HepG2 (cell line): ENCODE data around the gene BCAN. TPM values are rescaled to one million over a fixed set of nuclear protein-coding genes. Genes with fewer than 3 reads are reported as not detected.

Experiments
- ASH2L ChIP-seq: fragments of 300-600, 200-600 bp; sonication (generic); IDR thresholded peaks from 2 replicates; pipeline ENCODE4 v1.7.0; 2017; ENCODE audit warnings: low read depth, mild to moderate bottlenecking, moderate library complexity, mixed read lengths, low read length; ENCODE audit not compliant: insufficient read length
- ATF2 ChIP-seq: sonication (generic); formaldehyde crosslinking; IDR thresholded peaks from 2 replicates; pipeline ENCODE4 v1.4.0; 2020; ENCODE audit warnings: missing genetic modification reagents
- CSRNP2 ChIP-seq: sonication (generic); formaldehyde crosslinking; conservative IDR thresholded peaks from 2 replicates; pipeline ENCODE4 v1.8.0; 2022; ENCODE audit warnings: low read depth, missing genetic modification reagents
- DBP ChIP-seq: sonication (generic); formaldehyde crosslinking; IDR thresholded peaks from 2 replicates; pipeline ENCODE4 v1.4.0; 2020; ENCODE audit warnings: missing genetic modification reagents; ENCODE audit errors: not compliant biosample characterization
- ERF ChIP-seq: IDR thresholded peaks from 2 replicates; pipeline ENCODE4 v1.6.1; 2018; ENCODE audit warnings: missing biosample characterization, missing genetic modification reagents
- HOXD1 ChIP-seq: sonication (generic); formaldehyde crosslinking; IDR thresholded peaks from 2 replicates; pipeline ENCODE4 v1.5.0; 2020; ENCODE audit warnings: missing genetic modification reagents
- LCORL ChIP-seq, 2 experiments: fragments of 450-650 bp in 1 of 2; sonication (generic) in 1 of 2; formaldehyde crosslinking in 1 of 2; IDR thresholded peaks; 2 replicates each; pipeline versions ENCODE4 v1.5.0 to v1.6.1; 2017 to 2020; ENCODE audit warnings: antibody characterized with exemption in 1 of 2, missing genetic modification reagents in 1 of 2
- NFYB ChIP-seq: sonication (generic); formaldehyde crosslinking; IDR thresholded peaks from 2 replicates; pipeline ENCODE4 v1.4.0; 2020; ENCODE audit warnings: missing genetic modification reagents
- PTBP1 ChIP-seq: fragments of 200-400 bp; formaldehyde crosslinking; IDR thresholded peaks from 2 replicates; pipeline ENCODE4 v1.6.1; 2018; ENCODE audit warnings: low read length, low read depth; ENCODE audit not compliant: poor library complexity, severe bottlenecking
- RXRA ChIP-seq: sonication (generic); formaldehyde crosslinking; IDR thresholded peaks from 2 replicates; pipeline ENCODE4 v1.5.1; 2020; ENCODE audit warnings: missing genetic modification reagents
- SMAD9 ChIP-seq: sonication (generic); formaldehyde crosslinking; IDR thresholded peaks from 2 replicates; pipeline ENCODE4 v1.5.1; 2020; ENCODE audit warnings: mild to moderate bottlenecking, missing genetic modification reagents
- SMC3 ChIP-seq: IDR thresholded peaks from 2 replicates; pipeline ENCODE4 v1.6.1; 2011; ENCODE audit warnings: low read length, improper control_type of control experiment
- TBP ChIP-seq: sonication (generic); formaldehyde crosslinking; IDR thresholded peaks from 2 replicates; pipeline ENCODE4 v1.5.0; 2020; ENCODE audit warnings: missing genetic modification reagents
- THAP8 ChIP-seq: sonication (generic); formaldehyde crosslinking; IDR thresholded peaks from 2 replicates; pipeline ENCODE4 v1.5.1; 2020; ENCODE audit warnings: missing genetic modification reagents, mild to moderate bottlenecking, borderline replicate concordance
- ZBTB20 ChIP-seq: sonication (generic); formaldehyde crosslinking; IDR thresholded peaks from 2 replicates; pipeline ENCODE4 v1.8.1; 2023; ENCODE audit warnings: missing genetic modification reagents, low read depth, mild to moderate bottlenecking, borderline replicate concordance
- ZBTB43 ChIP-seq: sonication (generic); formaldehyde crosslinking; conservative IDR thresholded peaks from 2 replicates; pipeline ENCODE4 v1.4.0; 2020; ENCODE audit warnings: missing genetic modification reagents
- ZC3H4 ChIP-seq: sonication (generic); formaldehyde crosslinking; IDR thresholded peaks from 2 replicates; pipeline ENCODE4 v1.4.0; 2020; ENCODE audit warnings: missing genetic modification reagents, borderline replicate concordance
- ZNF12 ChIP-seq: sonication (generic); formaldehyde crosslinking; IDR thresholded peaks from 2 replicates; pipeline ENCODE4 v1.5.0; 2020; ENCODE audit warnings: missing genetic modification reagents
- ZNF513 ChIP-seq: sonication (generic); formaldehyde crosslinking; conservative IDR thresholded peaks from 2 replicates; pipeline ENCODE4 v1.5.0; 2020; ENCODE audit warnings: missing genetic modification reagents
- ZNF605 ChIP-seq: sonication (generic); formaldehyde crosslinking; IDR thresholded peaks from 2 replicates; pipeline ENCODE4 v1.8.0; 2022; ENCODE audit warnings: mild to moderate bottlenecking, missing genetic modification reagents
- ZNF773 ChIP-seq: sonication (generic); formaldehyde crosslinking; IDR thresholded peaks from 2 replicates; pipeline ENCODE4 v1.4.0; 2020; ENCODE audit warnings: missing genetic modification reagents, borderline replicate concordance
- polyA plus RNA-seq, 8 experiments: library from polyadenylated mRNA; depleted of rRNA in 3 of 8; stranded (reverse) in 7 of 8; unstranded in 1 of 8; fragments of >200 nt; fragmentation: Illumina TruSeq in 4 of 8; extraction: Trizol in 4 of 8; gene quantifications; 2 replicates each; pipeline versions ENCODE4 v1.2.1 to v1.2.3, GENCODE V29; 2011 to 2016; ENCODE audit warnings: low read depth in 4 of 8, missing spikeins in 1 of 8, mixed read lengths in 1 of 8; ENCODE audit not compliant: insufficient read depth in 1 of 8
- total RNA-seq, 5 experiments: library from RNA; depleted of rRNA; stranded (reverse); fragments of >200 nt; fragmentation: Illumina TruSeq; extraction: Trizol; gene quantifications; 2 replicates each; pipeline ENCODE4 v1.2.3, GENCODE V29; 2016; ENCODE audit warnings: low read depth in 1 of 5
- TF ChIP-seq, protein P1 (sequence below): sonication (generic); formaldehyde crosslinking; IDR thresholded peaks from 2 replicates; pipeline ENCODE4 v1.4.0; 2020; ENCODE audit warnings: mild to moderate bottlenecking, missing genetic modification reagents

The BCAN gene
- total and polyA plus RNA-seq, 2 of the 13 experiments (the other 11 are each of a cell fraction or from before 2014, with no cell fraction given) = not detected

GRCh38 chr1:156601122-156601830, 40.6 kb upstream of the BCAN start, which contains the start of gene GPATCH4 (continued):
- TF ChIP-seq ZBTB43 (no peak; the same call in 1 of the 2 replicates), NFYB (0 out of 2 replicates have a peak, but pooled peaks have one; percentile 35), HOXD1 (CRISPR knock-in tag) (peak; percentile 49; the same call in 1 of the 2 replicates), ERF (CRISPR knock-in tag) (no peak), ASH2L (peak; percentile 87), ZNF12 (CRISPR knock-in tag) (no peak), PTBP1 (no peak), DBP (no peak), CSRNP2 (CRISPR knock-in tag) (no peak), SMAD9 (CRISPR knock-in tag) (no peak), ATF2 (CRISPR knock-in tag) (peak; percentile 7), ZNF605 (peak; percentile 40; the same call in 1 of the 2 replicates), ZBTB20 (CRISPR knock-in tag) (no peak), LCORL (IDR thresholded peaks at IDR 0.05) (no peak), LCORL (CRISPR knock-in tag; IDR thresholded peaks at IDR 0.05) (peak; percentile 70), RXRA (CRISPR knock-in tag) (peak; percentile 64), SMC3 (no peak), TBP (CRISPR knock-in tag) (no peak), THAP8 (CRISPR knock-in tag) (no peak), ZC3H4 (no peak), ZNF773 (CRISPR knock-in tag) (peak; percentile 54; the same call in 1 of the 2 replicates), ZNF513 (CRISPR knock-in tag) (no peak)
- TF ChIP-seq, protein P1, sequence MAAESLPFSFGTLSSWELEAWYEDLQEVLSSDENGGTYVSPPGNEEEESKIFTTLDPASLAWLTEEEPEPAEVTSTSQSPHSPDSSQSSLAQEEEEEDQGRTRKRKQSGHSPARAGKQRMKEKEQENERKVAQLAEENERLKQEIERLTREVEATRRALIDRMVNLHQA (CRISPR knock-in tag) = no peak
